Measurements from ENCODE around the gene TMEM141.
"Not testable (repeated sequence)": the region's sequence is repeated elsewhere in the genome, so short reads cannot be mapped to it uniquely, and the experiment has no call there.

Gene TMEM141

DNA sequence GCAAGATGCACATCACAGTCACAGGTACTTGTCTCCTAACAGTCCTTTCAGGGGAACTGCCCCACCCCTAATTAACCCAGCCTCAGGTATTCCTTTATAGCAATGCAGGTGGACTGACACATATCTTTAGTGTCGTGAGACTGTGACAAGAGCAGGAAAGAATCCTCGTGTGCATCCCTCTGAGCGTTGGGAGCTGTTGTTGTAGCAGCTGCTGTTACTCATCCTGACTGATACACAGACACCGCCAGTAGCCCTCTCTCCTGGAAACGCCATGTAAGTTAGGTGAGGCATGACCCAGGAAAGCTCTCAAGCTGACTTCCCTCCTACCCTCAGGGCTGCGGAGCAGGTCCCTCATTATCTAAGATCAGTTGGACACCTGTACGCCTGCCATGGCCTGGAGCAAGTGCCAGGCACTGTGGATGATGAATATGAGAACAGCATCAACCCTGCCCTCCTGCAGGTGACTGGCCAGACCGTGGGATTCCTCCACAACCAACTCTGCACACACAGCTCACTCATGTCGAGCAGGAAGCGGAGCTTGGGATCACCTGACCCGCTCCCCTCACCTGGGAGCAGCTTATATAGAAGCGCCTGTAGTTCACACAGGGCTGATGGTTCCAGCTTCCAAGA is 16.6 kb upstream of the TMEM141 start:
- no peak for DNase-seq

DNA sequence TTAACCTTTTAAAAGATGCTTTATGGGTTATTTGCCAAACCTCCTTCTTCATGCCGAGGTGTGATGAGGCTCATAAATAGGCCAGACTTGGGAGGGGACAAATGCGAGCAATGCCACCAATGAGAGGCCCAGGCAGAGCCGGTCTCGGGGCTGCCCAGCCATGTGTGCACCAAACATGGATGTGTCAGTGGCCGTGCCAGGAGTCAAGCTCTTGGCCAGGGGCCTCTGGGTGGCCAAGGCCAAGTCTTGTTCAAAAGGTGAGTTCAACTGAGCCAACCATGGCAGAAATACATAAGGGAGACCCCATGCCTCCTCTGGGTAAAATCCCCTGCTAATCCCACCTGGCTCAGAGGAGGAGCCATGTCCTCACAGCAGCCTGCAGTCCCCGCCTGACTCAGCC is 16.0 kb upstream of the TMEM141 start:
- DNase-seq = no peak

DNA sequence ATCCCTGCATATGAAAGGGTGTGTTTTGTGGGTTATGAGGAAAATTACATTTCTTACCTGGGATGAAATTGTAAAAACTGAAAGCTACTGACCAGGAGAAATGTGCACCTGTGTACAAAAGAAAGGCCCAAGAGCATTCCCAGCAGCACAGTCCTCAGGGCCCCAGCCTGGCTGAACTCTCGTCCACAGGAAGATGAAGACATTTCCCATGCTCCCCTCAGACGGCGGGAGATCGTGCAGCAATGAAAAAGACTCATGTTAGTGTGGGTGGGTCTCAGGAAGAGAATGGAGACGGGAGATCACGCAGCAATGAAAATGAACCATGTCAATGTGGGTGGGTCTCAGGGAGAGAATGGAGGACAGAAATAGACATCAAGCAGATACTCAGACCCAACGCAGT is 14.2 kb upstream of the TMEM141 start:
- DNase-seq = no peak

DNA sequence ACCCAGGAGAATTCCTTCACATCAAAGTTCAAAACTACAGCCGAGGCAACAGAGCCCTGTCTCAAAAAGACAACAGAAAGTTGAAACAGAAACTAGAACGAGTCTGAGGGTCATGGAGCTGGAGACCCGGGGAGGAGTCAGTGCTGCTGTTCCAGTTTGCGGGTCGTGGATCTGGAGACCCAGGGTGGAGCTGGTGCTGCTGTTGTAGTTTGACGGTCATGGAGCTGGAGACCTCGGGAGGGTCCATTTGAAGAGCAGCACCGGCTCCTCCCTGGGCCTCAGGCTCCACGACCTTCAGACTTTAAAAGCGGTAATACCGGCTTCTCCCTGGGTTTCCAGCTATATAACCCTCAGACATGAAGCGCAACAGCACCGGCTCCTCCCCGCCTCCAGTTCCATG is 13.8 kb upstream of the TMEM141 start:
- no peak for DNase-seq

DNA sequence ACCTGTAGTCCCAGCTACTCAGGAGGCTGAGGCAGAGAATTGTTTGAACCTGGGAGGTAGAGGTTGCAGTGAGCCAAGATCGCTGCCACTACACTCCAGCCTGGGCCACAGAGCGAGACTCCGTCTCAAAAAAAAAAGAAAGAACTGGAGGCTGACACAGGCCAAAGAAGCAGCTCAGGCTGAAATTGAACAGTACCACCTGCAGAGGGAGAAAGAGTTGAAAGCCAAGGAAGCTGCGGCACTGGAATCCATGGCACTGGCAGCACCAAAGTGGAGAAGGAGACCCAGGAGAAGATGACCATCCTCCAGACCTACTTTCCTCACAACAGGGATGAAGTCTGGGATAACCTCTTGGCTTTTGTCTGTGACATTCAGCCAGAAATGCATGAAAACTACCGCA is 11.3 kb upstream of the TMEM141 start:
- DNase-seq = no peak

DNA sequence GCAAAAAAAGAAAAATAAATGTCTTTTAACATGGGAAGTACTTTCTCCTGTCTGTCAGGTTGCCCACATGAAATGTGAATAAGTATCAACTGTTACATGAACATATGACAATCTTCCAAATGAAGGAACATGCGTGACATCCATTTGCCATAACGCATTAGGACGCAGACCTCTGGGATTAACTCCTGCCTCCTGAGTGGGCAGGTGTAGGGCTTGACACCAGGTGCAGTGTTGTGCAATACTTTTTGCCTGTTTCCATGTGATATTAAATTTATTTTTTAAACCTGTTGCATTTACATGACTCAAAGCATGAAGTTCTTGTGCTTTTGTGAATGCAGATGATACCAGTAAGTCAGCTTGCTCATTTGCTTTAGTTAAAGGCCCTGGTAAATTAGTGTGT is 8.7 kb upstream of the TMEM141 start:
- DNase-seq = no peak

DNA sequence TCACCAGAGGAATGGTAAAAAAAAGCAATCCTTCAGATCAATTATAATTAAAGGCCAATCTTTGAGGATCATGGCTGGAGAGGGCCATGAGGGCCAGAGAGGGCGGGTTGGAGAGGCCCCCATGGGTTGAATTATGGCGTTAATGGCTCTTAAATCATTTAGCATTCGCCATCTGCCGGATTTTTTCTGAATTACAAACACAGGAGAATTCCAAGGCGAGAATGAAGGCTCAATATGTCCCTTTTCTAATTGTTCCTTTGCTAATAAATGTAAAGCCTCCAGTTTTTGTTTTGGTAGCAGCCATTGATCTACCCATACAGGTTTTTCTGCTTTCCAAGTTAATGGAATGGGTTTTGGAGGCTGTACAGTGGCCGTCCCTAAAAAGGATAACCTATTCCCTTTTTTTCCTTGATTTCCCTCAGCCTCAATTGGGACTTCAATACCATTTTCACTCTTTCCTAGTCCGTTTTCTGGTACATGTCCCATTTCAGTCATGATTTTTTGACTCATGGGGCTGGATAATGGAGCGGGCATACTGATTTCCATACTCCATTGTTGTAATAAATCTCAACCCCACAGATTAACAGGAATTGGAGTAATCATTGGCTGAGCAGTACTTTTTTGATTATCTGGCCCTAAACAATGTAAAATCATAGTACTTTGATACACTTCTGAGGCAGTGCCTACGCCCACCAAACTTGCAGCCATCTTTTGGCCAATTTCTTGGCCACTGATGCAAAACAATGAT is 6.7 kb upstream of the TMEM141 start:
- peak; percentile 79 for DNase-seq

DNA sequence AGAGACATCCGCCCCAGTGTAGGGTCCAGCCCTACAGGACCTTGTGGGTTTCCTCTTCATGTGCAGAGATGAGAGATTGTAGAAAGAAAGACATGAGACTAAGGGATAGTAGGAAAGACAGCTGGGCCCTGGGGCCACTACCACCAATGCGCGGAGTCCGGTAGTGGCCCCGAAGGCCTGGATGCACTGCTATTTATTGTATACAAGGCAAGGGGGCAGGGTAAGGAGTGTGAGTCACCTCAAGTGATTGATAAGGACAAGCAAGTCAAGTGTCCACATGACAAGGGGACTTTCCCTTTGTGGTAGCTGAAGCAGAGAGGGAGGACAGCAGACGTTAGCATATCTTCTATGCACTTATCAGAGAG is 6.2 kb upstream of the TMEM141 start:
- DNase-seq = no peak

DNA sequence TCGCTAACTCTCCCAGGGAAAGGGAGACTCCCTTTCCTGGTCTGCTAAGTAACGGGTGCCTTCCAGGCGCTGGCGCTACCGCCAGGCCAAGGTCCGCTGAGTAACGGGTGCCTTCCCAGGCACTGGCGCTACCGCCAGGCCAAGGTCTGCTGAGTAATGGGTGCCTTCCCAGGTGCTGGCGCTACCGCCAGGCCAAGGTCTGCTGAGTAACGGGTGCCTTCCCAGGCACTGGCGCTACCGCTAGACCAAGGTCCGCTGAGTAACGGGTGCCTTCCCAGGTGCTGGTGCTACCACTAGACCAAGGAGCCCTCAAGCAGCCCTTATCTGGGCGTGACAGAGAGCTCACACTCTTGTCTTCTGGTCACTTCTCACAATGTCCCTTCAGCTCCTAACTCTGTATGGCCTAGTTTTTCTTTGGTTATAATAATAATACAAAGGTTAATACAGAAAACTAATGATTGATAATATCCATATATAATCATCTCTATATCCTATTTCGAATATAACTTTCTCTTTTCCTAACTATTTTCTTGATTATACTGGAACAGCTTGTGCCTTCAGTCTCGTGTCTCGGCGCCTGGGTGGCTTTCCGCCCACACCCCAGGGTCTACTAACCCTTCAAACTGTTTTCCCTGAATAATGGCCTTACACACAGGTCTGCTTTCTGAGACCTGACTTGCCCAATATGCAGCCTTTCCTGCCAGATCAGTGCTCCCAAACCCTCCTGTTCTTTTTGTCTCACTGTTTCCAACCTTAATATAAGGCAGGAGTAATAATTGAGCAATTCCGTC is 5.4 kb upstream of the TMEM141 start:
- DNase-seq = not testable (repeated sequence)

DNA sequence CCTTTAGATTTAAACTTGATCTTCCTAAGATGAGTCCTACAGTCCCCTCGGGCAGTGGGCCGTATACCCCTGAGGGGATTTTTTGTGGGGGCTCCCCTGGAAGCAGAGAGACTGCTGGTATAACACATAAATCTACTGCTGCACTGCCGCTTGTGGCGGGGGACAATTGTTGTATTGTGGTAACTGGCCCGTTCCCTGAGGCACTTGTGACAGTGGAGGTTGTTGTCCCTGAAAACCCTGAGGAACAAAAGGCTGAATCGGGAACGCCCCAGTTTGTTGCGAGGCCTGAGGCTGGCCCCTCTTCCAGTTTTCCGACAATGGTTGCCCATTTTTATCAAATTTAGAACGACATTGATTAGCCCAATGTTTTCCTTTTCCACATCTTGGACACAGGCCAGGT is 4.7 kb upstream of the TMEM141 start:
- DNase-seq = no peak

DNA sequence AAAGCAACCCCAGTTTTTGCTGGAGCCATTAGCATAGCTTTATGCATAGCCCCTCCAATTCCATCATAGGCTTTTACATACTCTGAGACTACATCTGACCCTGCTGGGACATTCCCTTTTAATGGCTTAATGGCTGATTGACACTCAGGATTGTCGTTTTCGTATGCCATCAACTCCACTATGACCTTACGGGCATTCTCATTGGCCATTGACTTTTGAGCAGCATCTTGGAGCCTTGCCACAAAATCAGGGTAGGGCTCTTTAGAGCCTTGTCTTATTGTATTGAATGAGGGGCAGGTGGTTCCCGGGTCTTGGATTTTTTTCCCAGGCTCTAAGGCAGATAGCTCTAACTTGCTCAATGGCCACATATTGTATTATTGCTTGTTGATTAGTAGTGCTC is 4.2 kb upstream of the TMEM141 start:
- not testable (repeated sequence) for DNase-seq

DNA sequence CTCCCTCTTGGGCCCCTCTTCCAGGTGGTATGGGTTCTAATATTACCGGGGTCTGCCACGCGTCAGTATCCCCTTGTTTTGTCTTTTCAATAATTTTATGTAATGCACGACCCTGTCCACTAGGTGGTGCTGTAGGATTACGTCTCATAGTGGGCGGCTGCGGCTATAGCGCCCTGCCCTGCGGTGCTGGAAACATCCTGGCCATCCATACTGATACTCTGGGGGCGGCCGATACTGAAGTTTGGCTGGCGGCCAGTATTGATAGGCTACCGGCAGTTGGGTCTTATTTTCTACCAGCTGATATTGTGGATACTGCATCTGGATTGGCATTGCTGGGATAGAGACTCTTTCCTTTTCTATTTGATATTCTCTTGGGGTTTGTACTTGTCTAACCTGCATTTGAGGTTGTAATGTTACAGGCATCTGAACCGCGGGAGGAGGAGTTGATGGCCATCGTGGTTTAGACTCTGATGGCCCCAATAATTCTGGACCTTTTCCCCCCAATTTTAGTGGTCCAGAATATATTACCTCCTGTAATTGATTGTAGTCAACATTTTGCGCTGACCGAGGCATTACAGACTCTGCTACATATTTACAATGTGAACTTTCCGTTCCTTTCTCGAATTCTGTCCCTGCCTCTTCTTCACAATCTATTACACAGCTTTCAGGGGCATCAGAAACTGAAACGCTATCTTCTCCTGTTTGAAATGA is 3.3 kb upstream of the TMEM141 start:
- DNase-seq = peak; percentile 82

DNA sequence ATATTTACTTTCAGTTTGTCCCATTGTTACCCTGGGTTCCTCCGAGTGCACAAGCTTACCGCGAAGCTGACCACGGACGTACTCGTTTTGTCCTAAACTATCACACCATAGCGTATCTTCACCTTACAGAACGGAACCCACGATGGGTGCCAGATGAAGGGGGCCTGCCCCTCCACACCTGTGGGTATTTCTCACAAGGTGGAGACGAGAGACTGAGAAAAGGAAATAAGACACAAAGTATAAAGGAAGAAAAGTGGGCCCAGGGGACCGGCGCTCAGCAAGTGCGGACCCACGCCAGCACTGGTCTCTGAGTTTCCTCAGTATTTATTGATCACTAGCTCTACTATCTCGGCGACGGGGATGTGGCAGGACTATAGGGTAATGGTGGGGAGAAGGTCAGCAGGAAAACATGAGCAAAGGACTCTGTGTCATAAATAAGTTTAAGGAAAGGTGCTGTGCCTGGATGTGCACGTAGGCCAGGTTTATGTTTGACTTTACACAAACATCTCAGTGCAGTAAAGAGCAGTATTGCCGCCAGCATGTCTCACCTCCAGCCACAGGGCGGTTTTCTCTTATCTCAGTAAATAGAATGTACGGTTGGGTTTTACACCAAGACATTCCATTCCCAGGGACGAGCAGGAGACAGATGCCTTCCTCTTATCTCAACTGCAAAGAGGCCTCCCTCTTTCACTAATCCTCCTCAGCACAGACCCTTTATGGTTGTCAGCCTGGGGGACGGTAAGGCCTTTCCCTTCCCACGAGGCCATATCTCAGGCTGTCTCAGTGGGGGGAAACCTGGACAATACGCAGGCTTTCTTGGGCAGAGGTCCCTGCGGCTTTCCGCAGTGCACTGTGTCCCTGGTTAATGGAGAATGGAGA is 2.3 kb upstream of the TMEM141 start:
- not testable (repeated sequence) for DNase-seq

DNA sequence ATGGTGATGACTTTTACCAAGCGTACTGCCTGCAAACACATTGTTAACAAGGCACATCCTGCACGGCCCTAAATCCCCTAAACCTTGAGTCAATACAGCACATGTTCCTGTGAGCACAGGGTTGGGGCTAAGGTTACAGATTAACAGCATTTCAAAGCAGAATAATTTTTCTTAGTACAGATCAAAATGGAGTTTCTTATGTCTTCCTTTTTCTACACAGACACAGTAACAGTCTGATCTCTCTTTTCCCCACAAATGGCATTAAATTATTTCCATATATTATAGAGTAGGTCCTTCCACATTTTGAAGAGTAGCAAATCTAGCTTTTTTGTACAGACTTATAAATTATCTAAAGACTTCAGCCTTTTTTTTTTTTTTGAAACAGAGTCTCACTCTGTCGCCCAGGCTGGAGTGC is 1.6 kb upstream of the TMEM141 start:
- DNase-seq = no peak

DNA sequence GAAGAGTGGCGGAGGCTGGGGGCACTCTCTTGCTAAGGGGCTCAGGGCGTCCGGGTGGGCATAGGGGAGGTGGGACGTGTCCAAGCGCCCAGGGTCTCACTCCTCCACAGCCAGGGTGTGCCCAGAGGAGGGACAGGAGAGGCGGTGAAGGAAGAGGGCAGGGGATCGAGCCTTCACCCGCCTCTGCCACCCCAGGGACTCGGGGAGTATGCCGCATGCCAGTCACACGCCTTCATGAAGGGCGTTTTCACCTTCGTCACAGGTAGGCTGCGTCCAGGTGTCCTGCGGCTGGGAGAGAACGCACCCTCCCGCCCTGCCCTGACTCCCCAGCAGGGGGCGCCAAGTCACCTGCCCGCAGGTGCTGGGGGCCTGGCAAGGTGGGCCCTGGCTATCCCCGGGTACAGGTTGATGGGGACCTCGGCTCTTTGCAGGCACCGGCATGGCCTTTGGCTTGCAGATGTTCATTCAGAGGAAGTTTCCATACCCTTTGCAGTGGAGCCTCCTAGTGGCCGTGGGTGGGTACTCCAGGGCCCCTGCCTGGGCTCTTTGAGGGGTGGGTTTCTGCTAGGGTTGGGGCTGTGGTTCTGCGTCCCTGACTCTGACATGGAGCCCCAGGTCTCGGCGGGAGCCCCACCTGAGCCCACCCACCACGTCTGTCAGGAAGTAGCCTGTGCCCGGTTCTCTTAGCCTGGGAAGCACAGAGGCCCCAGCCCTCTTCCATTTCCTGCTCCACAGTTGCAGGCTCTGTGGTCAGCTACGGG is 552 bp downstream of the TMEM141 start:
- peak; percentile 85 for DNase-seq

DNA sequence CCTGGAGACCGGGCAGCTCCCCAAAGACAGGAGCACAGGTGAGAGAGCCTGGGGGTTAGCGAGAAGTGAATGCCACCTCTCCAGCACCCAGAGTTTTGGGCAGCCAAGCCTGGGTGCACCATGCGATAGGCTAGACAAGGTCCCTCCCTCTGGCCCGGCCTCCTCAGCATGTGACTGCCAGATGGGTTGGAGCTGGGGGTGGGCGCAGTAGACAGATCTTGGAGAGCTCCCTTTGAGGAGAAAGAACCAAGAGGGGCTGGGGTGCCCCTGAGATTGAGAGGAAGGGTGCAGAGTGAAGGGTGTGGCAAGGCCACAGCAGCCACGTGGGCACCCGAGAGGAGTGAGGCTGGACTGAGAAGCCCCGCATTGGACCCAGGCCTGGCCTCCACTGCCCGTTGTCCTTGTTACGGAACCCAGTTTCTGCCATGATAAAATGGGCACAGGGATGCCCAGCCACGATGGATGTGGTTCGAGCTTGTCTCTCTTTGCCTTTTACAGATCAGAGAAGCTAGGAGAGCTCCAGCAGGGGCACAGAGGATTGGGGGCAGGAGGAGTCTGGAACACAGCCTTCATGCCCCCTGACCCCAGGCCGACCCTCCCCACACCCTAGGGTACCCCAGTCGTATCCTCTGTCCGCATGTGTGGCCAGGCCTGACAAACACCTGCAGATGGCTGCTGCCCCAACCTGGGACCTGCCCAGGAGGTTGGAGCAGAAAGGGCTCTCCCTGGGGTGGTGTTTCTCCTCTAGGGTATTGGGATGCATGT is 1.4 kb downstream of the TMEM141 start:
- DNase-seq = no peak

DNA sequence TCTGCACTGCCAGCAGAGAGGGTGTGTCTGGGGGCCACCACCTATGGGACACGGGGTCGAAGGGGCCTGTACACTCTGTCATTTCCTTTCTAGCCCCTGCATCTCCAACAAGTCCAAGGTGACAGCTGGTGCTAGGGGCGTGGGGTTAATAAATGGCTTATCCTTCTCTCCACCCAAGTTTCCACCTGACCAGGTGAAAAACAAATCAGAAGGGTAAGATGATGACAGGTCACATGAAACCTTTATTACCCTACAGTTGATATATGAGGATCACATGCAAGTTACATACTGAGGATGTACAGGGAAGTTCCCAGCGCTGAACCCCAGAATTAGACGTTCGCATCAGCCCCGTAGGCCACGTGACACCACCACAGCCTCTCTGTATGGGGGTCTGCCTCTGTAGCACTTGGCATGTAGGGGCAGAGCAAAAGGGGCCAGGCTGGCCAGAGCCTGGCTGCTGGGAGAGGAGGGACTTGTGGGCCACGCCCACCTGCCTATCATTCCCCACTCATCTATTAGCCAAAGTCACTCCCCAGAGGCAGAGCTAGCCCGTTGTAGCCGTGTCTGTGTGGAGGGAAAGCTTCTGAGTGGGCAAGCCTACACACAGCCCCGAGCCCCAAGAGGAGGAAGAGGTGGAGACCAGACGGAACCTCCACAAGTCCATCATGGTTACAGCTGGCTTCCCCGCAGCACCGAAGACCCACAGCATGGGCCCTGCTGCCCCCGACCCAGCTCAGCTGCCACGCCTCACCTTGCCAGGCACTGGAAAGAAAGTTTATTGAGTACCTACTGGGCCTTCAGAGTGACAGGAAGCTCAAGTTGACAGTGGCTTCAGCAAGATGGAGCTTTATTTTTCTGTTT is 2.2 kb downstream of the TMEM141 start:
- DNase-seq = no peak

DNA sequence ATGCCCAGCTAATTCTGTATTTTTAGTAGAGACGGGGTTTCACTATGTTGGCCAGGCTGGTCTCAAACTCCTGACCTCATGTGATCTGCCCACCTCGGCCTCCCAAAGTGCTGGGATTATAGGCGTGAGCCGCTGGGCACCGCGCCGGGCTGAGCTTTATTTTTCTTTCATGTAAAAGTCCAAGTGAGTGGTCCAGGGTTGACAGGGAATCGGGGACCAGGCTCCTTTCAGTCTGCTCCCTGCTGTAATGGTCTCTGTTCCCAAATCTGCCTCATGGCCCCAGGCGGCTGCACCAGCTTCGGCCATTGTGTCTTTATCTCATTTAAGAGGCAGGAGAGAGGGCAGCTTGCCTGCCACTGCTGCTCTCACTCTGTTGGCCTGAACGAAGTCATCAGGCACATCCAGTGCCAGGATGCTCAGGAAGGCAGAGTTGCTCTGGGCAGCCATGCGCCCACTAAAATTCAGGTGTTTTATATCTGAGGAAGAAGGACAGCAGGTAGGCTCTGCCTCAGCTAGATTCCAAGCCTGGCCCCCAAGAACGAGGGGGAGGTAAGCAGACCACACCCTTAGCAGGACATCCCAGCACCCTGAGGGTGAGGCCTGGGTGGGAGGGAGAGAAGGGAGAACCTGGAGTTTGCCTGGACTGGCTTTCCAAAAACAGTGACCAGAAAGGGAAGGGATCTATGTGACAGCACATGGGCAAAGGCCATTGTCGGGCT is 3.3 kb downstream of the TMEM141 start:
- DNase-seq = no peak

DNA sequence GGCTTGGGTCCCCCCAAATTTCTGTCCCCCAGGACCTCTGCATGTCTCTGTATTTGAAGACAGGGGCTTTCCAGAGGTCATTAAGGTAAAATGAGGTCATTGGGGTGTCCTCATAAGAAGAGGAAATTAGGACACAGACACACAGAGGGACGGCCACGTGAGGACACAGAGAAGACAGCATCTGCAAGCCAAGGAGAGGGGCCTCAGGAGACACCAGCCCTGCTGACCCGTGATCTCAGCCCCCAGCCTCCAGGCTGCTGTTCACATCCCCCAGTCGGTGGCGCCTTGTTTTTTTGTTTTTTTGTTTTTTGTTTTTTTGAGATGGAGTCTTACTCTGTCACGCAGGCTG is 3.8 kb downstream of the TMEM141 start:
- no peak for DNase-seq

Measured in NCI-H69 (cell line).